ENCODE results near the gene PHF13. TPM values are rescaled to one million over a fixed set of nuclear protein-coding genes. Genes with fewer than 3 reads are reported as not detected.

Gene PHF13
- total RNA-seq, 1 experiment from 2014 or later = 37.8 TPM

DNA sequence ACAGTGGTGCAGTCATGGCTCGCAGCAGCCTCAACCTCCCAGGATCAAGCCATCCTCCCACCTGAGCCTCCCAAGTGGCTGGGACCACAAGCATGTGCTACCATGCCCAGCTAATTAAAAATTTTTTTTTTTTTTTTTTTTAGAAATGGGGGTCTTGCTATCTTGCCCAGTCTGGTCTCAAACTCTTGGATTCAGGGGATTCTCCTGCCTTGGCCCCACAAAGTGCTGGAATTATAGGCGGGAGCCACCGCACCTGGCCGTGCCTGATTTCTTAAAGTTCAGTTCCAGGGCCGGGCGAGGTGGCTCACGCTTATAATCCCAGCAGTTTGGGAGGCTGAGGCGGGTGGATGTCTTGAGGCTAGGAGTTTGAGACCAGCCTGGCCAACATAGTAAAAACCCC, 17.5 kb downstream of the PHF13 start:
- TF ChIP-seq EZH2 (IDR thresholded peaks at IDR 0.05; ENCODE audit: borderline replicate concordance, low read depth, low read length, poor library complexity, severe bottlenecking) = no peak
- TF ChIP-seq, protein P1, sequence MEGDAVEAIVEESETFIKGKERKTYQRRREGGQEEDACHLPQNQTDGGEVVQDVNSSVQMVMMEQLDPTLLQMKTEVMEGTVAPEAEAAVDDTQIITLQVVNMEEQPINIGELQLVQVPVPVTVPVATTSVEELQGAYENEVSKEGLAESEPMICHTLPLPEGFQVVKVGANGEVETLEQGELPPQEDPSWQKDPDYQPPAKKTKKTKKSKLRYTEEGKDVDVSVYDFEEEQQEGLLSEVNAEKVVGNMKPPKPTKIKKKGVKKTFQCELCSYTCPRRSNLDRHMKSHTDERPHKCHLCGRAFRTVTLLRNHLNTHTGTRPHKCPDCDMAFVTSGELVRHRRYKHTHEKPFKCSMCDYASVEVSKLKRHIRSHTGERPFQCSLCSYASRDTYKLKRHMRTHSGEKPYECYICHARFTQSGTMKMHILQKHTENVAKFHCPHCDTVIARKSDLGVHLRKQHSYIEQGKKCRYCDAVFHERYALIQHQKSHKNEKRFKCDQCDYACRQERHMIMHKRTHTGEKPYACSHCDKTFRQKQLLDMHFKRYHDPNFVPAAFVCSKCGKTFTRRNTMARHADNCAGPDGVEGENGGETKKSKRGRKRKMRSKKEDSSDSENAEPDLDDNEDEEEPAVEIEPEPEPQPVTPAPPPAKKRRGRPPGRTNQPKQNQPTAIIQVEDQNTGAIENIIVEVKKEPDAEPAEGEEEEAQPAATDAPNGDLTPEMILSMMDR (conservative IDR thresholded peaks at IDR 0.05; ENCODE audit: low read depth, low read length) = no peak
- Histone ChIP-seq H3K4me3 (ENCODE audit: low read depth, low read length, poor library complexity, severe bottlenecking) (no peak overlapping the region), H3K4me1 (ENCODE audit: insufficient read depth, low read length, poor library complexity, severe bottlenecking) (no peaks in the 10 kb centered on the region), H3K27ac (ENCODE audit: low read depth, low read length, poor library complexity, severe bottlenecking) (no peak overlapping the region), H3K36me3 (ENCODE audit: insufficient read depth, low read length, poor library complexity, severe bottlenecking) (peaks cover 71% of the 10 kb centered on the region), H3K27me3 (replicated peaks; ENCODE audit: insufficient read depth, low read depth, low read length, poor library complexity) (no peaks in the 10 kb centered on the region), H3K9me3 (ENCODE audit: low read depth, low read length, poor library complexity, severe bottlenecking) (no peaks in the 10 kb centered on the region)
- no TSS peak for BruUV-seq (replicated peaks)
- ChIA-PET CTCF (no interaction called here), POLR2A (ENCODE audit: low non-redundant PET) (no interaction called here)
- no peak for DNase-seq (ENCODE audit: low spot score)
- intact Hi-C loops (cut with micrococcal nuclease; ENCODE audit: unreplicated experiment) = no loop called here

DNA sequence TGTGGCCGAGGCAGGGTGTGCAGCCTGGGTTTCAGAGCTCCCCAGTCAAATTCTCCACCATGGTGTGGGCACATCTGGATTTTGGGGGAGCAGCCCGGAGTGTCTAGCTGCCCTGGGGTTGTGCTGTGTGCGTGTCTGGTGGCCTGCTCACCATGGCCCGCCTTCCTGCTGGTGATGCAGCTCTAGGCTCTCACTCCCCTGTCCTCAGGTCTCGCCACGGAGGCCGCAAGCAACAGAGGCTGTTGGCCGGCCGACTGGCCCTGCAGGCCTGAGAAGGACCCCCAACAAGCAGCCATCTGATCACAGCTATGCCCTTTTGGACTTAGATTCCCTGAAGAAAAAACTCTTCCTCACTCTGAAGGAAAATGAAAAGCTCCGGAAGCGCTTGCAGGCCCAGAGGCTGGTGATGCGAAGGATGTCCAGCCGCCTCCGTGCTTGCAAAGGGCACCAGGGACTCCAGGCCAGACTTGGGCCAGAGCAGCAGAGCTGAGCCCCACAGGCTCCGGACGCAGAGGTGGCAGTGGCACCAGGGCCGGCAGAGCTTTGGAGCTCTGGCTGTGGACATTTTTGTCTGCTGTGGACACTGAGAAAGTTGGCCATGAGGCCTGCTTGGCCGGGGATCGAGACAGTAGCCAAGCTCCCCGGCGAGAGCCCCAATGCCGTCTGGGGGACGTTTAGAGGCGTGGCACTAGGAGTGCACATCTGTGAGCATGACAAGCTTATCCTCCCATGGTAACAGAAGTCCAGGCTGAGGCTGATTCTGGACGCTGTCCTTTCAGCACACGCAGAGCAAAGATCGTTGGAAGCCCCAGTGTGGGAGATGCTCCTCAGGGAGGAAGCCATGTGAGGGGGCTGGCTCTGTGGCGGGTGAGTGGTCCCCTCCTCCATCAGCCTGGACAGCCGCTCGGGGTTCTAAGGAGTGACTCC, 19.3 kb downstream of the PHF13 start:
- ChIA-PET POLR2A (ENCODE audit: low non-redundant PET) (interaction anchor here (0.7 kb wide), 1 partner anchor 126 kb away, joined by 7 read pairs; no protein-coding TSS in a partner anchor), CTCF (no interaction called here)
- no peak for DNase-seq (ENCODE audit: low spot score)
- Histone ChIP-seq H3K9me3 (ENCODE audit: low read depth, low read length, poor library complexity, severe bottlenecking) (no peaks in the 10 kb centered on the region), H3K36me3 (ENCODE audit: insufficient read depth, low read length, poor library complexity, severe bottlenecking) (peaks cover 87% of the 10 kb centered on the region), H3K4me1 (ENCODE audit: insufficient read depth, low read length, poor library complexity, severe bottlenecking) (no peaks in the 10 kb centered on the region), H3K4me3 (ENCODE audit: low read depth, low read length, poor library complexity, severe bottlenecking) (no peak overlapping the region), H3K27ac (ENCODE audit: low read depth, low read length, poor library complexity, severe bottlenecking) (no peak overlapping the region), H3K27me3 (replicated peaks; ENCODE audit: insufficient read depth, low read depth, low read length, poor library complexity) (no peaks in the 10 kb centered on the region)
- intact Hi-C loops (cut with micrococcal nuclease; ENCODE audit: unreplicated experiment) = no loop called here
- no peak for TF ChIP-seq EZH2 (IDR thresholded peaks at IDR 0.05; ENCODE audit: borderline replicate concordance, low read depth, low read length, poor library complexity, severe bottlenecking)
- TF ChIP-seq, protein P1 (conservative IDR thresholded peaks at IDR 0.05; ENCODE audit: low read depth, low read length) = no peak
- BruUV-seq (replicated peaks) = no TSS peak

DNA sequence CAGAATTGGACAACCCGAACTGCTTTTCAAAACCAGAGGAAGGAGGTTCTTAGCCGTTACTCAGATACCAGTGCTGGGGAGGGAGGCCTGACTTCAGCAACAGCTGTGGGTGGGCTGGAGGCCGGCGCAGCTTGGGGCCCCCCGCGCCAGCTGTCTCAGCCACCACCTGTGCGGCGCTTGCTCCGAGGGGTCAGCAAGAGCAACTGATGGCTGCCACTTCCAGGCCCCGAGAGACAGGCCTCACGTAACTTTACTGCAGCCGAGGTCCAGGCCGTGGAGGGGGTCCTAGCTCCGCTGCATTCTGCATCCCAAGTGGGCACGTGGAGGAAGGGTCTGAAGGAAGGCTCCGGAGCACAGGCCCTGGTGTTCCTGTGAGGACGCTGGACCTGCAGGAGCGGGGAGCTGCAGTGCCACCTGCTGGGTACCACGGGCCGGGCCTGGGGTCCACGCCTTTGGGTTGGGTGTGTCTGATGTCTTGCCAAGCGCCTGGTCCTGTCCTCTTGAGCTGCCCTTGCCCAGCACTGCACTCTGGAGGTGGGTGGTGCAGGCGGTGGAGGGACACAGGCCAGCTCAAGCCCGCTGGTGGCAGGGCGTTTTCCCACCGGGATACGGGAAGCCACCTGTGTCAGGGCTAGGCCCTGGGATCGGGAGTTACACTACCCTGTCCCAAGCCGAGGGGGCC, 21.0 kb downstream of the PHF13 start:
- Histone ChIP-seq H3K27ac (ENCODE audit: low read depth, low read length, poor library complexity, severe bottlenecking) (no peak overlapping the region), H3K4me3 (ENCODE audit: low read depth, low read length, poor library complexity, severe bottlenecking) (no peak overlapping the region), H3K27me3 (replicated peaks; ENCODE audit: insufficient read depth, low read depth, low read length, poor library complexity) (no peaks in the 10 kb centered on the region), H3K9me3 (ENCODE audit: low read depth, low read length, poor library complexity, severe bottlenecking) (no peaks in the 10 kb centered on the region), H3K4me1 (ENCODE audit: insufficient read depth, low read length, poor library complexity, severe bottlenecking) (no peaks in the 10 kb centered on the region), H3K36me3 (ENCODE audit: insufficient read depth, low read length, poor library complexity, severe bottlenecking) (peaks cover 79% of the 10 kb centered on the region)
- TSS peak; percentile 79 for BruUV-seq (replicated peaks)
- CTCF ChIA-PET = no interaction called here
- intact Hi-C loops (cut with micrococcal nuclease; ENCODE audit: unreplicated experiment) = no loop called here
- peak; percentile 45 for DNase-seq (ENCODE audit: low spot score)
- POLR2A ChIA-PET (ENCODE audit: low non-redundant PET) = no interaction called here
- no peak for TF ChIP-seq EZH2 (IDR thresholded peaks at IDR 0.05; ENCODE audit: borderline replicate concordance, low read depth, low read length, poor library complexity, severe bottlenecking)
- TF ChIP-seq, protein P1 (conservative IDR thresholded peaks at IDR 0.05; ENCODE audit: low read depth, low read length) = peak; percentile 56

Data from A673 (cell line).